Measurements from ENCODE around the gene USO1.

DNA sequence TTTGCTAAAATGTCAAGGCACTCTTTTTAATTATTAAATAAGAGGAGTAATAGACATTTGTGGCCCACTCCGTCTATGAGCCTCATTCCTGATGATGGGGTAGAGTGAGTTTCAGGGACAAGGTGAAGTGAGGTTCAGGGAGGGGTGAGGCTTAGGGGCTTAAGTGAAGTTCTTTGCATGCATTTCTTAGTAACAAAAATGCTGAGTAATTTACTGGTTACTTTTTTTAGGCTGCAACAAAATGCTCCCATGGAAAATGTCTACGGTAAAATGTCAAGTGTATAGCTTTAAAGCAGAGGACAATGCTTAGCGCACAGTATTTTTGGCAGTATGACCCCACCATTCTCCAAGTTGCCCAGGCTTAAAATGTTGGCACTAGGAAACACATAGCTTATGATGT is 2.0 kb upstream of the USO1 start:
- TF ChIP-seq POLR2A (IDR thresholded peaks at IDR 0.05), result no peak
- TF ChIP-seq, protein P1, sequence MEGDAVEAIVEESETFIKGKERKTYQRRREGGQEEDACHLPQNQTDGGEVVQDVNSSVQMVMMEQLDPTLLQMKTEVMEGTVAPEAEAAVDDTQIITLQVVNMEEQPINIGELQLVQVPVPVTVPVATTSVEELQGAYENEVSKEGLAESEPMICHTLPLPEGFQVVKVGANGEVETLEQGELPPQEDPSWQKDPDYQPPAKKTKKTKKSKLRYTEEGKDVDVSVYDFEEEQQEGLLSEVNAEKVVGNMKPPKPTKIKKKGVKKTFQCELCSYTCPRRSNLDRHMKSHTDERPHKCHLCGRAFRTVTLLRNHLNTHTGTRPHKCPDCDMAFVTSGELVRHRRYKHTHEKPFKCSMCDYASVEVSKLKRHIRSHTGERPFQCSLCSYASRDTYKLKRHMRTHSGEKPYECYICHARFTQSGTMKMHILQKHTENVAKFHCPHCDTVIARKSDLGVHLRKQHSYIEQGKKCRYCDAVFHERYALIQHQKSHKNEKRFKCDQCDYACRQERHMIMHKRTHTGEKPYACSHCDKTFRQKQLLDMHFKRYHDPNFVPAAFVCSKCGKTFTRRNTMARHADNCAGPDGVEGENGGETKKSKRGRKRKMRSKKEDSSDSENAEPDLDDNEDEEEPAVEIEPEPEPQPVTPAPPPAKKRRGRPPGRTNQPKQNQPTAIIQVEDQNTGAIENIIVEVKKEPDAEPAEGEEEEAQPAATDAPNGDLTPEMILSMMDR (IDR thresholded peaks at IDR 0.05), result no peak
